HL-60/S4 (cell line): ENCODE results near the gene PALB2.
"Not testable (repeated sequence)": the region's sequence is repeated elsewhere in the genome, so short reads cannot be mapped to it uniquely, and the experiment has no call there.

Source experiments
- in situ Hi-C: fragments of 300-500 bp; cut with MboI; formaldehyde crosslinking; loops from 2 replicates; pipeline ENCODE4 v1.14.3; 2022; ENCODE audit warnings: low sequenced_read_pairs

PALB2 gene

GRCh38 chr16:23584186-23585076, 56.7 kb downstream of the PALB2 start:
- in situ Hi-C loops, result no loop called here

GRCh38 chr16:23583271-23583670, 57.8 kb downstream of the PALB2 start:
- in situ Hi-C loops, result not testable (repeated sequence)

- in situ Hi-C loops, result no loop called here
Observed at GRCh38 chr16:23581764-23582163, 59.3 kb downstream of the PALB2 start.

- in situ Hi-C loops, result no loop called here
Observed at GRCh38 chr16:23580391-23580790, 60.7 kb downstream of the PALB2 start.

- in situ Hi-C loops, result no loop called here
Observed at GRCh38 chr16:23579371-23579770, 61.7 kb downstream of the PALB2 start.

- in situ Hi-C loops, result no loop called here
Observed at GRCh38 chr16:23578101-23578830, 62.8 kb downstream of the PALB2 start.

- in situ Hi-C loops, result no loop called here
Observed at GRCh38 chr16:23577493-23577892, 63.6 kb downstream of the PALB2 start.

- in situ Hi-C loops, result no loop called here
Observed at GRCh38 chr16:23575834-23576233, 65.3 kb downstream of the PALB2 start.

GRCh38 chr16:23573817-23574216, 67.3 kb downstream of the PALB2 start:
- in situ Hi-C loops, result no loop called here

GRCh38 chr16:23572394-23572793, 68.7 kb downstream of the PALB2 start:
- in situ Hi-C loops, result no loop called here

- in situ Hi-C loops, result no loop called here
Observed at GRCh38 chr16:23571895-23572294, 69.2 kb downstream of the PALB2 start.

- in situ Hi-C loops, result no loop called here
Observed at GRCh38 chr16:23570992-23571632, 70.0 kb downstream of the PALB2 start.

GRCh38 chr16:23567602-23568001, 73.5 kb downstream of the PALB2 start:
- in situ Hi-C loops, result no loop called here

- in situ Hi-C loops, result no loop called here
Observed at GRCh38 chr16:23566724-23567123, 74.4 kb downstream of the PALB2 start.

GRCh38 chr16:23564575-23565363, 76.3 kb downstream of the PALB2 start:
- in situ Hi-C loops, result no loop called here

GRCh38 chr16:23563186-23563585, 77.9 kb downstream of the PALB2 start:
- in situ Hi-C loops, result no loop called here

GRCh38 chr16:23562505-23562904, 78.6 kb downstream of the PALB2 start:
- in situ Hi-C loops, result no loop called here

- in situ Hi-C loops, result no loop called here
Observed at GRCh38 chr16:23561586-23561985, 79.5 kb downstream of the PALB2 start.

- in situ Hi-C loops, result no loop called here
Observed at GRCh38 chr16:23557779-23558702, 83.1 kb downstream of the PALB2 start.
